RPMI7951 (cell line): ENCODE results near the gene TOR2A. TPM values are rescaled to one million over a fixed set of nuclear protein-coding genes. Genes with fewer than 3 reads are reported as not detected.
"Not testable (repeated sequence)": the region's sequence is repeated elsewhere in the genome, so short reads cannot be mapped to it uniquely, and the experiment has no call there.

Experiments
- DNase-seq: peaks from one replicate; pipeline ENCODE4 v3.0.0-alpha.2; 2012; ENCODE audit warnings: low read depth
- total RNA-seq: library from RNA; depleted of rRNA; stranded (reverse); fragments of >200 nt; shearing (Covaris generic); gene quantifications from 2 replicates; pipeline ENCODE4 v1.2.3, GENCODE V29; 2014

The TOR2A gene
- total RNA-seq, 1 experiment from 2014 or later = 6.6 TPM

DNA sequence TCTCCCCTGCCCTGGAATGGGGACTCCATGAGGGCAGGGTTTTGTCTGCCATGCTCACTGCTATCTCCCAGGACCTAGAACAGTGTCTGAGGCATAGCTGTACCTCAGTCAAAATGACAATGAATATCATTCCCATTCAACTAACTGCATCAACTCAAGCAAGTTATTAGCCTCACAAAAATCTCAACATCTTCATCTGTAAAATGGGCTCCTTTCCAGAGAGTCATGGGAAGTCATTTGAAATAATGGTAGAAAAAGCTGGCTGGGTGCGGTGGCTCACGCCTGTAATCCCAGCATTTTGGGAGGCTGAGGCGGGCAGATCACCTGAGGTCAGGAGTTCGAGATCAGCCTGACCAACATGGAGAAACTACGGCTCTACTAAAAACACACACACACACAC lies 34.0 kb upstream of the TOR2A start:
- no peak for DNase-seq

DNA sequence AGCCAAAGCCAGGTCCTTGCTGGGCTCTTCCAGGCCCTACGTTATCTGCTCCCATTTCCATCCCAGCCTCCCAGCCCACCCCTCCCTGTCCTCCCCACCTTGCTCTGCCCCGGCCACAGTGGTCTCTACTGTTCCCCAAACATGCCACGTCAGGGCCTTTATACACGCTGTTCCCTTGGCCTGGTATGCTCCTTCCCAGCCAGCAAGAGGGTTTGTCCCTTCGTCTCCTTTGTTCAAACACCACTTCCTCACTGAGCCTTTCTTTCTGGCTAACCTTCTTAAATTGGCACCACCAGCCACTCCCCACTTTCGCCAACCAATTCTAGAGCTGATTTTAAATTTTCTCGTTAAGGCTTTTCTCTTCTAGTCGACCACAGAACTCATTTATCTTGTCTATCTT lies 33.6 kb upstream of the TOR2A start:
- no peak for DNase-seq

DNA sequence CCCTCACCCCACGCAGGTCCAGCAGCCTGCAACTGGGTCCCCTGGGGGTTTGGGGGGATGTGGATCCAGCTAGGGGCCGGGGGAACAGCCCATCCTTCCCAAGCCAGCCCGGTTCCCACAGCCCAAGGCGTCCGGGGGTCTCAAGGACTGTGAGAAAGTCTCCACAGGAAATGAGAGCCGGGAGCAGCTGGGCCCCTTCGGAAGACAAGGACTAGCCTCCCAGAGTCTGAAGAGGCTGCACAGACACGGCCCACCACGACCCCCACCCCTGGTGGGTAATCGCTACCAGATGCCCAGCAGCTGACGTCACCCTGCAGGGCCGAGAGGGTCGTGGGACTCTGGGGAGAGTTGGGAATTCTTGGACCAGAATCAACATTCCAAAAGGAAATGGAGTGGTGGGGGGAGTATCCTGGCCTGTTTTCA lies 32.8 kb upstream of the TOR2A start:
- no peak for DNase-seq

GRCh38 chr9:127767410-127767809 lies 32.3 kb upstream of the TOR2A start:
- DNase-seq = no peak

GRCh38 chr9:127765418-127765817 lies 30.3 kb upstream of the TOR2A start:
- DNase-seq = no peak

DNA sequence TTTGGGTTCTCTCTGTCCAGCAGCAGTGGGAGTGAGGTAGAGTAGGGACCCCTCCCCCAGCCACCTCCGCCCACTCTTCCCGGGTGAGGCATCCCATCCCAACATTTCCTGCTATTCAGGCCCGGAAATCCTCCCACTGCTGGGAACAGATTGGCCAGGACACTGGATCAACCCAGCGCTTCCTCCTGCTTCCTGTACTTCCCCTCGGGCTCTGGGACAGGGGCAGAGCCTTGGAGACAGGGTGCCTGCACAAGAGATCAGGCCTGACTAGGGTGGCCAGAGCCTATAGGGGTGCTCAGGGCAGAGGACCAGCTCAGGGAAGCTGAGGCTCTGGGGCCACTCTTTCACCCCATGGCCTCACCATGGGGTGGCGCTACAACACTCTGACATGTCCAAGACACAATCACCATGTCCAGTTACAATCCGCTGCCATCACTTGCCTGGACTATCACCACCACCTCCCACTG lies 28.9 kb upstream of the TOR2A start:
- peak; percentile 23 for DNase-seq

- no peak for DNase-seq
These were observed 27.1 kb upstream of the TOR2A start for GRCh38 chr9:127762111-127762676.

DNA sequence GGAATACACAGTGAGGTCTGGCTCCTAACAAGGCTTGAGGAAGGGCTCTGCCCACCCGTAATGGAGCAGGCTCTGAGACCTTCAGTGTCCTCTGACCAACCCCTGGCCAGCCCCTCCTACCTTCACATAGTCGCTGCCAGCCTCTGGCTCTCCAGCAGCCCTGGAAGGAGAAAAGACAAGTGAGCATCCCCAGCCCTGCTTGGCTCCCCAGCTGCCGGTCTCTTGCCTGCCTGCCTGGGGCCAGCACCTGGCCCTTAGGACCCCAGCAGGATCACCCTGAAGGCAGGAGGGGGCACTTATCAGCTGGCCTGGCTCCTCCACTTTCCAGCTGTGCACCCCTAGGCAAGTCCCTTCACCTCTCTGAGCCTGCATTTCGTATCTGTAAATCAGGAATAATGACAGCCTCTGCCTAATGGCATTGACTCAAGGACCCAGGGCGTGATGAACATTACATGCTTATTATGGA lies 26.4 kb upstream of the TOR2A start:
- DNase-seq = no peak

DNA sequence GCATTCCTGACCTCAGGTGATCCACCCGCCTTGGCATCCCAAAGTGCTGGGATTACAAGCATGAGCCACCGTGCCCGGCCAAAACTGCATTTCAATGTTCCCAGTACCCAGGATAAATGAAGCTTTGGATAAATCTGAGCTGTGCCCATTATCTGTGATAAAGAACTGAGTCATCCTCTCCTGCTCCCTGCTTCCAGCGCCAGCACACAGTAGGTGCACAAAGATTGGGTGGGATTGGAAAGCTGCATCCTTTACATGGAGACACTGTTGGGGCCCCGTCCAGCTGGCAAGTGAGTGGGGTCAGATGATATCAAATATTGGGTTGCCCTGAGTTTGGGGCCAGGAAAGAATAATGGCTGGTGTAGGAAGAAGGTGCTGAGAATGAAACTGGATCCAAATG lies 26.0 kb upstream of the TOR2A start:
- DNase-seq = no peak

GRCh38 chr9:127758843-127759242 lies 23.7 kb upstream of the TOR2A start:
- DNase-seq = no peak

GRCh38 chr9:127756776-127757175 lies 21.7 kb upstream of the TOR2A start:
- DNase-seq = not testable (repeated sequence)

DNA sequence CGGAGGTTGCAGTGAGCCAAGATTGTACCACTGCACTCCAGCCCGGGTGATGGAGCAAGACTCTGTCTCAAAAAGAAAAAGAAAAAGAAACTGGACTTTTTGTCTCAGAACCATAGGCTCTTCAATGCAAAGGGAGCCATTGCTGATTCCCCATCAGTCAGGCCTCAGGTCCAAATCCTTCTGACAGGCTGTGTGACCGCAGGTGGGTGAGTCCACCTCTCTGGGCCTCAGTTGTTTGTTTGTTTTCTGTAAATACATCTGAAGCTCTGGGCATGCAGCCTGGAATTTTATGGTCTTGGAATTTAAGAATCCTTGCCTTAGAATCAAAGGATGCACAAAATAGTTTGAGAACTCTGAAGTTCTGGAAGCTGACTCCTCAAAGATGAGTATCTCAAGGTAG lies 21.1 kb upstream of the TOR2A start:
- no peak for DNase-seq

- DNase-seq = no peak
These were observed 20.3 kb upstream of the TOR2A start for GRCh38 chr9:127755061-127756060.

GRCh38 chr9:127754099-127755060 lies 19.3 kb upstream of the TOR2A start:
- no peak for DNase-seq

DNA sequence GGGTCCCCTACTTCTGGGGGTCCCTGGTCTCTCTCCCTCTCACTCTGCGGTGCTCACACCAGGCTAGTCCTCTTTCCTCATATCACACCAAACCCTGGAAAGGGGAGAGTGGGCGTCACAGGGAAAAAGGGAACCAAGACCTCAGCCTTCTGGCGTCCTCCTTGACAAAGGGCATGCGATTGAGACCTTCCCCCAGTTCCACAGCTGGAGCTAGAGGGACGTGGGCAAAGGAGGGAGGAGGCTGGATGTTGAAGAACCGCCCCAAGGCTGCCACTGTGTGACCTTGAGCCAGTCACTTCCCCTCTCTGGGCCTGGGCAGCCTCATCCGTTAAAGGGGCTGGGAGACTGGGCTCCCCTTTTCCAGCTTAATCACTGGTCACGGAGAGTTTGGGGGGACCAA lies 18.5 kb upstream of the TOR2A start:
- DNase-seq = no peak

- DNase-seq = no peak
These were observed 18.1 kb upstream of the TOR2A start for GRCh38 chr9:127753148-127753547.

GRCh38 chr9:127751269-127752054 lies 16.4 kb upstream of the TOR2A start:
- no peak for DNase-seq

GRCh38 chr9:127749090-127749787 lies 14.1 kb upstream of the TOR2A start:
- DNase-seq = no peak

DNA sequence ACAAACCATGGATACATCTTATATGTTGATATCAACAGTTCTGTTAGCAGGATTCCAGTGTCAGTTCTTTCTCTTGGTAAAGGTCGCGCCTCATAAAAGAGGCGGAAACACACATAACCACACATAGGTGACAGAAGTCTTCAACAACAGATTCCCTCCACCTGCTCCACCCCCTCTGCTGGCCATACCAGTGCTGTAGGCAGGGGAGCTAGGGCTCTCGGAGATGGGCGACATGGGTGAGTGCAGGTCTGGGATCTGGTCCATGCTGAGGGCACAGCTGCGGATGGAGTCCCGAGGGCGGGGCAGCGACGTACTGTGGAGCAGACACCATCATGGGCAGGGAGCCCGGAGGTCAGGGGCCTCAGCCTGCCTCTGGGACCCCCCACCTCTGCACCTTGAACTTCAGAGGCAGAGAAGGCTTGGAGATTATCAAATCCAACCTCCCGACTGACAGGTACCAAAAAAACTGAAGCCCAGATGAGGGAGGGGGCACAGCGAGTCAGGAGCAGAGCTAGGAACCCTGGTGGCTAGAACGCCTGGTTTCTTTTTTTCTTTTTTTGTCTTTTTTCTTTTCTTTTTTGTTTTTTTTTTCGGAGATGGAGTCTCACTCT lies 12.0 kb upstream of the TOR2A start:
- DNase-seq = no peak
